GM12878 (cell line): ENCODE measurements around the gene TTC9C.

ENCODE experiments used
- CBFB ChIP-seq: IDR thresholded peaks from 2 replicates; pipeline ENCODE4 v1.6.1; 2016; ENCODE audit warnings: antibody characterized with exemption, low read depth
- CTCF ChIP-seq, 3 experiments: IDR thresholded peaks in 2 of 3; conservative IDR thresholded peaks in 1 of 3; 2 replicates each; pipeline ENCODE4 v1.5.1; 2011; ENCODE audit warnings: low read depth in 3 of 3, low read length in 3 of 3, mild to moderate bottlenecking in 3 of 3, control low read depth in 2 of 3, moderate library complexity in 2 of 3, inconsistent platforms in 1 of 3, mixed read lengths in 1 of 3; ENCODE audit not compliant: control insufficient read depth in 2 of 3, insufficient read depth in 1 of 3; ENCODE audit errors: extremely low read depth in 1 of 3
- GABPA ChIP-seq: IDR thresholded peaks from 2 replicates; pipeline ENCODE4 v1.6.1; 2014; ENCODE audit warnings: antibody characterized with exemption, low read depth, mild to moderate bottlenecking, inconsistent platforms
- IRF3 ChIP-seq: fragments of 450-650 bp; IDR thresholded peaks from 2 replicates; pipeline ENCODE4 v1.6.1; 2014; ENCODE audit warnings: mild to moderate bottlenecking
- MXI1 ChIP-seq: fragments of 150-350 bp; IDR thresholded peaks from 2 replicates; pipeline ENCODE4 v1.6.1; 2011; ENCODE audit warnings: low read depth, mild to moderate bottlenecking, inconsistent platforms, low read length, improper control_type of control experiment
- MYC ChIP-seq: IDR thresholded peaks from 2 replicates; pipeline ENCODE4 v1.6.1; 2011; ENCODE audit warnings: mild to moderate bottlenecking, low read length, moderate library complexity, inconsistent platforms; ENCODE audit not compliant: insufficient read depth, insufficient replicate concordance, insufficient read length, severe bottlenecking
- NR2C2 ChIP-seq: IDR thresholded peaks from 2 replicates; pipeline ENCODE4 v1.6.1; 2011; ENCODE audit warnings: borderline replicate concordance, low read depth; ENCODE audit not compliant: control insufficient read depth, insufficient read length
- PBX3 ChIP-seq: IDR thresholded peaks from 2 replicates; pipeline ENCODE4 v1.6.1; 2011; ENCODE audit warnings: mild to moderate bottlenecking, low read depth, low read length, moderate library complexity; ENCODE audit not compliant: insufficient replicate concordance
- POLR2A ChIP-seq: IDR thresholded peaks from 2 replicates; pipeline ENCODE4 v1.6.1; 2011; ENCODE audit warnings: low read depth, mild to moderate bottlenecking, low read length
- RCOR1 ChIP-seq: conservative IDR thresholded peaks from 2 replicates; pipeline ENCODE4 v1.6.1; 2012; ENCODE audit warnings: low read depth, low read length, improper control_type of control experiment
- SREBF2 ChIP-seq: IDR thresholded peaks from 2 replicates; pipeline ENCODE4 v1.6.1; 2012; ENCODE audit warnings: mild to moderate bottlenecking, low read length
- ZNF622 ChIP-seq: fragments of 450-650 bp; IDR thresholded peaks from 2 replicates; pipeline ENCODE4 v1.6.1; 2017; ENCODE audit warnings: mild to moderate bottlenecking, inconsistent platforms
- TF ChIP-seq, protein P1 (sequence below): IDR thresholded peaks from 2 replicates; pipeline ENCODE4 v1.6.1; 2012; ENCODE audit warnings: low read length, inconsistent platforms

DNA sequence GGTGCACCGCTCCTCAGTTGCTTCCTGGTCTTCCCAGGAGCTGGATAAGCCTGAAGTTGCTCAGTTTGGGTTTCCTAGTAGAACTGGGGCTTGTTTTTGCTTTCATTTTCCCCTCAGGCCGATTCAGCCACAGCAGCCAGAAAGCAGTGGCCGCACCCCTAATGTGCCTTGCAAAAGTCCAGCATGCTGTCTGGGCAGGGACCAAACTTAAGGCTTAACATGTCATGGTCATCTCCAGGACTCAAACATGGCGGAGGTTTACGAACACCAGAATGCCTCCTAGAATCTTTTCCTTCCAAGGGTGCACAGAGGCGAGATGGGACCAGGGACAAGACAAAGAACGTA lies 18.3 kb upstream of the TTC9C start:
- no peak for TF ChIP-seq CTCF (IDR thresholded peaks at IDR 0.05 in 2 of 3, conservative IDR thresholded peaks at IDR 0.05 in 1 of 3; ENCODE audit: control insufficient read depth in 2 of 3, extremely low read depth in 1 of 3, insufficient read depth in 1 of 3, low read depth in 3 of 3, low read length in 3 of 3)
- TF ChIP-seq POLR2A: no peak
- TF ChIP-seq MYC: no peak
- TF ChIP-seq PBX3: no peak
- no peak for TF ChIP-seq IRF3
- TF ChIP-seq GABPA: no peak
- TF ChIP-seq ZNF622: no peak
- TF ChIP-seq, protein P1, sequence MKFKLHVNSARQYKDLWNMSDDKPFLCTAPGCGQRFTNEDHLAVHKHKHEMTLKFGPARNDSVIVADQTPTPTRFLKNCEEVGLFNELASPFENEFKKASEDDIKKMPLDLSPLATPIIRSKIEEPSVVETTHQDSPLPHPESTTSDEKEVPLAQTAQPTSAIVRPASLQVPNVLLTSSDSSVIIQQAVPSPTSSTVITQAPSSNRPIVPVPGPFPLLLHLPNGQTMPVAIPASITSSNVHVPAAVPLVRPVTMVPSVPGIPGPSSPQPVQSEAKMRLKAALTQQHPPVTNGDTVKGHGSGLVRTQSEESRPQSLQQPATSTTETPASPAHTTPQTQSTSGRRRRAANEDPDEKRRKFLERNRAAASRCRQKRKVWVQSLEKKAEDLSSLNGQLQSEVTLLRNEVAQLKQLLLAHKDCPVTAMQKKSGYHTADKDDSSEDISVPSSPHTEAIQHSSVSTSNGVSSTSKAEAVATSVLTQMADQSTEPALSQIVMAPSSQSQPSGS: no peak
- no peak for TF ChIP-seq SREBF2
- no peak for TF ChIP-seq MXI1
- TF ChIP-seq RCOR1: no peak
- no peak for TF ChIP-seq CBFB
- no peak for TF ChIP-seq NR2C2
